HepG2 (cell line): ENCODE measurements around the gene HID1. TPM values are rescaled to one million over a fixed set of nuclear protein-coding genes. Genes with fewer than 3 reads are reported as not detected.

Experiments
- ATAC-seq: fragments of 200-7000 bp; cut with Tn5 transposase; 3 replicates; pipeline ENCODE4 v1.9.1; 2020; ENCODE audit warnings: mild to moderate bottlenecking, moderate library complexity
- BruUV-seq: library from RNA; stranded (reverse); fragments of 400-500 nt; replicated peaks from 2 replicates; lab custom pipeline; 2021; lab: Mats Ljungman, UMichigan
- CTCF ChIA-PET: fragments of 300-600 bp; formaldehyde crosslinking; extraction: SDS; loops from one replicate; lab custom pipeline; 2021; ENCODE audit warnings: low total read pairs, inconsistent platforms, low intra/inter-chr PET ratio; lab: Yijun Ruan, JAX
- POLR2A ChIA-PET: fragments of 350-600 bp; sonication (Branson Sonifier 250); formaldehyde crosslinking; loops from one replicate; lab custom pipeline; 2020; ENCODE audit warnings: antibody characterized with exemption, inconsistent platforms; lab: Yijun Ruan, JAX
- DNase-seq: peaks from one replicate; pipeline ENCODE4 v3.0.0-alpha.2; 2015; ENCODE audit warnings: low spot score
- FAIRE-seq: peaks from 3 replicates; lab custom pipeline; 2011; peaks lifted over from hg19 to GRCh38; lab: Jason Lieb, UNC
- H2AFZ ChIP-seq: one replicate; pipeline ENCODE4 v1.6.1; 2011; ENCODE audit warnings: low read length, inconsistent platforms
- H3K27ac ChIP-seq: fragments of 300-600 bp; 3 replicates; pipeline ENCODE4 v1.8.0; 2011; ENCODE audit warnings: mixed run types, mild to moderate bottlenecking, mixed read lengths, low read length, inconsistent platforms; ENCODE audit not compliant: insufficient read depth; ENCODE audit errors: extremely low read length
- H3K27me3 ChIP-seq, 2 experiments: fragments of 200-600 bp in 1 of 2; 2 replicates in 1 of 2; 3 replicates in 1 of 2; pipeline versions ENCODE4 v1.6.0 to v1.8.0; 2011; ENCODE audit warnings: low read length in 2 of 2, mild to moderate bottlenecking in 2 of 2, moderate library complexity in 2 of 2, inconsistent platforms in 1 of 2; ENCODE audit not compliant: insufficient read depth in 2 of 2, control insufficient read depth in 1 of 2
- H3K36me3 ChIP-seq, 2 experiments: fragments of 200-600 bp in 1 of 2; replicated peaks in 1 of 2; 2 replicates in 1 of 2; 3 replicates in 1 of 2; pipeline versions ENCODE4 v1.5.1 to v1.8.0; 2011; ENCODE audit warnings: low read length in 2 of 2, inconsistent platforms in 1 of 2; ENCODE audit not compliant: insufficient read depth in 2 of 2, control insufficient read depth in 1 of 2
- H3K4me1 ChIP-seq: 2 replicates; pipeline ENCODE4 v1.5.1; 2012; ENCODE audit warnings: low read length, inconsistent platforms; ENCODE audit not compliant: insufficient read depth
- H3K4me2 ChIP-seq: 2 replicates; pipeline ENCODE4 v1.6.0; 2011; ENCODE audit warnings: low read depth, low read length, inconsistent platforms
- H3K4me3 ChIP-seq, 3 experiments: fragments of 200-600 bp in 1 of 3; sonication (generic), shearing (Covaris generic) in 1 of 3; replicated peaks in 1 of 3; 2 replicates each; pipeline ENCODE4 v1.5.1; 2011 to 2016; ENCODE audit warnings: low read length in 3 of 3, inconsistent platforms in 2 of 3, low read depth in 2 of 3, mild to moderate bottlenecking in 2 of 3, control low read depth in 1 of 3, mixed read lengths in 1 of 3; ENCODE audit not compliant: insufficient read depth in 1 of 3
- H3K79me2 ChIP-seq: one replicate; pipeline ENCODE4 v1.6.1; 2011; ENCODE audit warnings: low read length, inconsistent platforms; ENCODE audit not compliant: insufficient read depth
- H3K9ac ChIP-seq: 2 replicates; pipeline ENCODE4 v1.6.0; 2011; ENCODE audit warnings: mild to moderate bottlenecking, low read depth, low read length, inconsistent platforms; ENCODE audit not compliant: insufficient read depth
- H3K9me3 ChIP-seq: 2 replicates; pipeline ENCODE4 v1.5.1; 2012; ENCODE audit warnings: mild to moderate bottlenecking, low read length
- H4K20me1 ChIP-seq: 2 replicates; pipeline ENCODE4 v1.6.0; 2011; ENCODE audit warnings: inconsistent platforms, mild to moderate bottlenecking, low read length, moderate library complexity; ENCODE audit not compliant: insufficient read depth
- HOXA3 ChIP-seq: sonication (generic); formaldehyde crosslinking; IDR thresholded peaks from 2 replicates; pipeline ENCODE4 v1.5.0; 2020; ENCODE audit warnings: missing genetic modification reagents
- MTA1 ChIP-seq: sonication (generic); formaldehyde crosslinking; IDR thresholded peaks from 2 replicates; pipeline ENCODE4 v1.4.0; 2020; ENCODE audit warnings: missing genetic modification reagents, mild to moderate bottlenecking, borderline replicate concordance
- ZKSCAN5 ChIP-seq: sonication (generic); formaldehyde crosslinking; IDR thresholded peaks from 2 replicates; pipeline ENCODE4 v1.5.1; 2020; ENCODE audit warnings: mild to moderate bottlenecking, missing genetic modification reagents
- WGBS: methylation state at CpG from one replicate; pipeline ENCODE4 v1.1.6; 2017; ENCODE audit warnings: low lambda C conversion rate; 5-methylcytosine and 5-hydroxymethylcytosine counted together
- in situ Hi-C: cut with HindIII; loops from 2 replicates; pipeline ENCODE4 v1.10.0; 2017; ENCODE audit warnings: low pct_unique_long_range_greater_than_20kb; ENCODE audit not compliant: extremely low pct_ligation_motif_present
- intact Hi-C: fragments of 100-400 bp; cut with micrococcal nuclease; formaldehyde crosslinking; loops from one replicate; pipeline ENCODE4 v1.10.0; 2022; ENCODE audit not compliant: unreplicated experiment
- polyA plus RNA-seq, 8 experiments: library from polyadenylated mRNA; depleted of rRNA in 3 of 8; stranded (reverse) in 7 of 8; unstranded in 1 of 8; fragments of >200 nt; fragmentation: Illumina TruSeq in 4 of 8; extraction: Trizol in 4 of 8; gene quantifications; 2 replicates each; pipeline versions ENCODE4 v1.2.1 to v1.2.3, GENCODE V29; 2011 to 2016; ENCODE audit warnings: low read depth in 4 of 8, missing spikeins in 1 of 8, mixed read lengths in 1 of 8; ENCODE audit not compliant: insufficient read depth in 1 of 8
- total RNA-seq, 5 experiments: library from RNA; depleted of rRNA; stranded (reverse); fragments of >200 nt; fragmentation: Illumina TruSeq; extraction: Trizol; gene quantifications; 2 replicates each; pipeline ENCODE4 v1.2.3, GENCODE V29; 2016; ENCODE audit warnings: low read depth in 1 of 5
- TF ChIP-seq, protein P1 (sequence below): sonication (generic); formaldehyde crosslinking; IDR thresholded peaks from 2 replicates; pipeline ENCODE4 v1.4.0; 2020; ENCODE audit warnings: missing genetic modification reagents

Gene HID1
- total and polyA plus RNA-seq, 2 of the 13 experiments (the other 11 are each of a cell fraction or from before 2014, with no cell fraction given): 2.1 to 10.6 TPM

GRCh38 chr17:74920306-74920620 is 52.3 kb downstream of the HID1 start:
- no peak for ATAC-seq
- no peak for FAIRE-seq

More at GRCh38 chr17:74920306-74920620, 52.3 kb downstream of the HID1 start:
- no TSS peak for BruUV-seq
- Histone ChIP-seq H4K20me1 (no peaks in the 10 kb centered on the region), H3K27ac (no peak overlapping the region), H3K36me3 (no peaks in the 10 kb centered on the region), H2AFZ (no peak overlapping the region), H3K4me1 (peaks cover 31% of the 10 kb centered on the region), H3K4me3 (no peak overlapping the region), H3K9ac (no peak overlapping the region), H3K9me3 (no peaks in the 10 kb centered on the region), H3K27me3 (peaks cover 22 to 74% of the 10 kb centered on the region in 2 experiments), H3K4me2 (no peak overlapping the region), H3K79me2 (no peaks in the 10 kb centered on the region)
- POLR2A ChIA-PET: interaction anchor here (1.0 to 1.2 kb wide), 2 partner anchors 47 to 93 kb away, joined by 3 to 4 read pairs; partner anchors contain the start of gene FDXR
- DNase-seq: no peak
- in situ Hi-C loops: loop anchor here (5.0 kb wide), 1 partner anchor 37 kb away; no protein-coding TSS in a partner anchor
- TF ChIP-seq HOXA3 (CRISPR knock-in tag) (peak; percentile 21; the same call in 1 of the 2 replicates), ZKSCAN5 (CRISPR knock-in tag) (no peak), MTA1 (0 out of 2 replicates have a peak, but pooled peaks have one; percentile 29)
- TF ChIP-seq, protein P1, sequence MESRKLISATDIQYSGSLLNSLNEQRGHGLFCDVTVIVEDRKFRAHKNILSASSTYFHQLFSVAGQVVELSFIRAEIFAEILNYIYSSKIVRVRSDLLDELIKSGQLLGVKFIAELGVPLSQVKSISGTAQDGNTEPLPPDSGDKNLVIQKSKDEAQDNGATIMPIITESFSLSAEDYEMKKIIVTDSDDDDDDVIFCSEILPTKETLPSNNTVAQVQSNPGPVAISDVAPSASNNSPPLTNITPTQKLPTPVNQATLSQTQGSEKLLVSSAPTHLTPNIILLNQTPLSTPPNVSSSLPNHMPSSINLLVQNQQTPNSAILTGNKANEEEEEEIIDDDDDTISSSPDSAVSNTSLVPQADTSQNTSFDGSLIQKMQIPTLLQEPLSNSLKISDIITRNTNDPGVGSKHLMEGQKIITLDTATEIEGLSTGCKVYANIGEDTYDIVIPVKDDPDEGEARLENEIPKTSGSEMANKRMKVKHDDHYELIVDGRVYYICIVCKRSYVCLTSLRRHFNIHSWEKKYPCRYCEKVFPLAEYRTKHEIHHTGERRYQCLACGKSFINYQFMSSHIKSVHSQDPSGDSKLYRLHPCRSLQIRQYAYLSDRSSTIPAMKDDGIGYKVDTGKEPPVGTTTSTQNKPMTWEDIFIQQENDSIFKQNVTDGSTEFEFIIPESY (CRISPR knock-in tag): peak; percentile 66; the same call in 1 of the 2 replicates
- intact Hi-C loops: no loop called here
- 89% methylated on average over 27 of the region's 27 CpGs for WGBS
- CTCF ChIA-PET: interaction anchor here (2.3 kb wide), 1 partner anchor 37 kb away, joined by 9 read pairs; no protein-coding TSS in a partner anchor
